H4 (cell line): ENCODE results near the gene RXFP3. TPM values are rescaled to one million over a fixed set of nuclear protein-coding genes. Genes with fewer than 3 reads are reported as not detected.
A peak's percentile ranks its signal among the peaks of the same experiment; 100 is the strongest.

Experiments used
- DNase-seq: peaks from one replicate; pipeline ENCODE4 v3.0.0-alpha.2; 2015; ENCODE audit warnings: low spot score
- total RNA-seq: library from RNA; depleted of rRNA; stranded (reverse); fragments of >200 nt; shearing (Covaris generic); gene quantifications from 2 replicates; pipeline ENCODE4 v1.2.3, GENCODE V29; 2014; rRNA removed

RXFP3 gene
- total RNA-seq, 1 experiment from 2014 or later = not detected

DNA sequence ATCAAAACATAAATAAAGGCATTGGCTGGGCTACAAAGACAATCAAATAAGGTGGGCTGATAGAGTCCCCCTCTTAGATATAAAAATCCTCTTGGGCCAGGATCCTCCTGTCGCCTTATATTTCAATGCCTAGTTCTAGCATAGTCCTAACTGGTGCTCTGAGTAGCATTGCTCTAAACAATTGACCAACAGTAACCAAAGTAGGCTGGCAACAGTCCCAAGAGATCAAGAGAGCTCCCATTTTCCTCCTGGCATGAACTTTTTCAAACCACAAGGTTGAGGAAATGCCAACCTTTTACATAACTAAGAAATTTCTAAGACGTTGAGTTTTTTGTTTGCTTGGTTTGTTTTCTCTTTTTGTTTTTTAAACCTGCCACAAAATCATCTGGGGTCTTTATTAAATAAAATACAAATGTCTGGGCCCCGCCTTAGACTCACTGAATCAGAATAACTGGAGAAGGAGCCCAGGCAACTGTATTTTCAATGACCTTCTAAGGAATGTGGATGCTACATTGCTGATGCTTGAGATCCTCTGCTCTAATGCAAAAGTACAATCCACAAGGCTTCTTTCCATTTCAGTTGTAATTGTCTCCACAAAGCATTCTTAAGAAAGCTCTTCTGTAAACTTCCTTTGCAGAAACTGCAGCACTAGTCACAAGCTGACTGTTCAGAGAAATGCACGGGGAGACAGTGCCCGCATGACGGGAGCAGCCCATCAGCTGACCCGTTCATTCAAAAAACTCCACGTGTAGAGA is 45.4 kb downstream of the RXFP3 start:
- peak; percentile 70 for DNase-seq

DNA sequence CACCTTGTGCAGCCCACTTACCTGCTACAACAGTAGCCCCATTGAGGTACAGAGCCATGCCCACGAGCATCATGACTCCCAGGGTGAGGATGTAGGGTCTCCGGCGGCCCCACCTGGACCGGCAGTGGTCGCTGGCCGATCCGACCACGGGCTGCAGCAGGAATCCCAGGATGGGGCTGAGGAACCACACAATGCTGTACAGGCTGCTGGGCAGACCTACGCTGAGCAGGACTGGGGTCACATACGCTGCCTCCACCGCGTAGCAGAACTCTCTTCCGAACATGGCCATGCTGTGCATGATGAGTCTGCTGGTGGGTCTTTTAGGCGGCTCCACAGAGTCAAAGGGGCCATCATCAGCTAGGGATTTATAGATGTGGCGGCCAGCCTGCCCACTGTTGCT is 48.0 kb downstream of the RXFP3 start:
- no peak for DNase-seq

DNA sequence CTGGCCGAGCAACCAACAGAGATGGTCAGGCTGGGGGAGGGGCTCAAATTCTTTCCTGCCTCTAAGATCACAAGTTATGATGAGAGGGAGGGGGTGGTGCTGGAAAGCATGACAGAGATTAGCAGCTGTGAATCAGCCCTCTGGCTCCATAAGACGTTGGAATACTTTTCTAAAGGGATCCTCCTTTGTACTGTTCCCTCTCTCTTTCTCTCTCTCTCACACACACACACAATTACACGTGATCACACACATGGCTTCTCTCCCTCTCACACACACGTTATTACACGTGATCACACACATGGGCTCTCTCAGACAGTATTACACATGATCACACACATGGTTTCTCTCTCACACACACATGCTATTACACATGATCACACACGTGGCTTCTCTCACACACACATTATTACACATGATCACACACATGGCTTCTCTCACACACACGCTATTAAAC is 48.5 kb downstream of the RXFP3 start, which contains the start of gene SLC45A2:
SLC45A2 (minus strand) TSS at position 23 of the 454 bp plus-strand sequence. CDS start 110 bp downstream, outside the sequence.
- no peak for DNase-seq

DNA sequence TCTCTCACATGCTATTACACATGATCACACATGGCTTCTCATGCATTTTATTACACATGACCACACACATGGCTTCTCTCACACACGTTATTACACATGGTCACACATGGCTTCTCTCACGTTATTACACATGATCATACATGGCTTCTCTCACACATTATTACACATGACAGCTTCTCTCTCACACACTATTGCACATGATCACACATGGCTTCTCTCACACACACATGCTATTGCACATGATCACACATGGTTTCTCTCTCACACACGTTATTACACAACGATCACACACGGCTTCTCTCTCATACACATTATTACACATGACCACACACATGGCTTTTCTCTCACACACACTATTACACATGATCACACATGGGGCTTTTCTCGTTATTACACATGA is 49.3 kb downstream of the RXFP3 start:
- no peak for DNase-seq

Other genes starting within 250 kb of the RXFP3 start
- gene ADAMTS12, start 44.4 kb upstream of the RXFP3 start, total RNA-seq = 11.6 and 14.7 TPM in 2 replicates
- not detected in 2 replicates for gene SLC45A2, start 48.3 kb downstream of the RXFP3 start, total RNA-seq
- 11.8 and 21.2 TPM in 2 replicates for gene AMACR, start 71.7 kb downstream of the RXFP3 start, total RNA-seq
- gene C1QTNF3, start 106.8 kb downstream of the RXFP3 start, total RNA-seq = 0.17 and 0.76 TPM in 2 replicates